ENCODE results near the gene NRGN.

DNA sequence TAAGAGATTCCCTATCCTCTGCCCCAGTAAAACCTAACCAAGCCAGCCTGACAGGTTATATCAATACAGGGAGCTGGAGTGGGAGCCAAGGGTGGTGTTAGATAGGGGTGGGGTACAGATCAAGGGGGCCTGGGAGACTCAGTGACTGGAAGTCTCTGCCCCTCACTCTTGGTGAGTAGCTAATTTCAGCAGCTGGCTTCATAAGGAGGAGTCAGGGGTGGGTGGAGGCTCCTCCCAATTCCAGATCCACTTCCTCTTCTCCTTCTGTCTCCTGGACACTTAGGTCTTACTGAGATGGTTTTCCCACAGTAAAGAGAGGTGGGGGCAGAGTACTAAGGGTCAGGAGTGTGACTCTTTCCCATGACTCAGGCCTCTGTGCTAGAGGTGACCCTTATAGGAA lies 13.5 kb downstream of the NRGN start:
- TF ChIP-seq RAD21 (IDR thresholded peaks at IDR 0.05; ENCODE audit: low read length), result no peak
- TF ChIP-seq, protein P1, sequence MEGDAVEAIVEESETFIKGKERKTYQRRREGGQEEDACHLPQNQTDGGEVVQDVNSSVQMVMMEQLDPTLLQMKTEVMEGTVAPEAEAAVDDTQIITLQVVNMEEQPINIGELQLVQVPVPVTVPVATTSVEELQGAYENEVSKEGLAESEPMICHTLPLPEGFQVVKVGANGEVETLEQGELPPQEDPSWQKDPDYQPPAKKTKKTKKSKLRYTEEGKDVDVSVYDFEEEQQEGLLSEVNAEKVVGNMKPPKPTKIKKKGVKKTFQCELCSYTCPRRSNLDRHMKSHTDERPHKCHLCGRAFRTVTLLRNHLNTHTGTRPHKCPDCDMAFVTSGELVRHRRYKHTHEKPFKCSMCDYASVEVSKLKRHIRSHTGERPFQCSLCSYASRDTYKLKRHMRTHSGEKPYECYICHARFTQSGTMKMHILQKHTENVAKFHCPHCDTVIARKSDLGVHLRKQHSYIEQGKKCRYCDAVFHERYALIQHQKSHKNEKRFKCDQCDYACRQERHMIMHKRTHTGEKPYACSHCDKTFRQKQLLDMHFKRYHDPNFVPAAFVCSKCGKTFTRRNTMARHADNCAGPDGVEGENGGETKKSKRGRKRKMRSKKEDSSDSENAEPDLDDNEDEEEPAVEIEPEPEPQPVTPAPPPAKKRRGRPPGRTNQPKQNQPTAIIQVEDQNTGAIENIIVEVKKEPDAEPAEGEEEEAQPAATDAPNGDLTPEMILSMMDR (conservative IDR thresholded peaks at IDR 0.05; ENCODE audit: low read depth, low read length), result no peak
- TF ChIP-seq RCOR1 (IDR thresholded peaks at IDR 0.05; ENCODE audit: insufficient replicate concordance, low read length), result no peak
- TF ChIP-seq POLR2A (IDR thresholded peaks at IDR 0.05; ENCODE audit: low read depth, low read length), result no peak
- no peak for TF ChIP-seq MAZ (IDR thresholded peaks at IDR 0.05; ENCODE audit: borderline replicate concordance, low read depth, low read length)
- TF ChIP-seq CEBPB (IDR thresholded peaks at IDR 0.05; ENCODE audit: low read depth, low read length), result no peak
- no peak for TF ChIP-seq CHD1 (IDR thresholded peaks at IDR 0.05; ENCODE audit: low read depth, low read length)
- TF ChIP-seq RFX5 (IDR thresholded peaks at IDR 0.05; ENCODE audit: low read depth, low read length), result no peak
- no peak for TF ChIP-seq MAFK (IDR thresholded peaks at IDR 0.05; ENCODE audit: low read depth, low read length)
- no peak for TF ChIP-seq MXI1 (IDR thresholded peaks at IDR 0.05; ENCODE audit: borderline replicate concordance, low read depth, low read length)
- TF ChIP-seq FOS (IDR thresholded peaks at IDR 0.05; ENCODE audit: low read depth, low read length), result no peak
- TF ChIP-seq SMC3 (IDR thresholded peaks at IDR 0.05; ENCODE audit: low read depth, low read length), result no peak

All from IMR-90 (cell line).